ENCODE results near the gene TRIM2.
"Not testable (repeated sequence)": the region's sequence is repeated elsewhere in the genome, so short reads cannot be mapped to it uniquely, and the experiment has no call there.

TRIM2 gene

DNA sequence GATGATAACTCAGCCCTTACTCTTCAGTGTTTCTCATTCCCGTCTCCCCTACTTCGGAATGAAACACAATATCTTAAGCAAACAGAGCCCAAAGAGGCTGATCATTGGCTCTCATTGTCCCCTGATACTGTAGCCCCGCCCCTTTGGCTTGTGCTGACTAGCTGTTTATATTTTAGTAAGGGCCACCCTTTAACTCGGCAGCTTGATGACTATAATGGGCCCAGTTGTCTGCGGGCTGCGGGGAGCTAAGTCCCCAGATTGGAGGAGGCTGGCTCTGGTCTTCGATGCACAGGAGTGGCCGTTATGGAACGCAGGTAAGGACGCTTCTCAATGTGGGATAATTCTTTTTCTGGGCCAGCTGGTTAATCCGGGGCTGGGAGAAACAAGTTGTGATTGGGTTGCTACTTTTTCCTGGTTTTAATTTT is at the start of gene TRIM2:
TRIM2 (plus strand) TSS at position 197 of the 425 bp plus-strand sequence; CDS start at position 285, 88 bp downstream.
- DNase-seq, result no peak

DNA sequence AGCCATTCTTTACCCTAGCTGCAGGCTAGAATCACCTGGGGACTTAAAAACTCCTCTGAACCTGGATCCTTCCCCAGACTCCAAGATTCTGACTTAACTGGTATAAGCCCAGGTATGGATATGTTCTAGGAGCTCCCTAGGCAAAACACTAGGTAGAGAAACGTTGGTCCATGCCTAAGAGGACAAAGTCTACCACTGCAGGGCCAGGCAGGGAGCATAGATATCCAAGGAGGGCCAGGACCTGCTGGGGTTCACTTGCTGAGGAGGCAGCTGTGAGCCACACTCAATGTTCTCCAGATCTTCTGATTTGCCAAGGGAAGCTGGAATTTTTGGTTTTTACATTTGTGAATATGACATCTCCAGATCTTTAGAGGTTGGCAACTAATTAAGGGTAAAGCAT is 48.6 kb upstream of the TRIM2 start:
- DNase-seq, result no peak

DNA sequence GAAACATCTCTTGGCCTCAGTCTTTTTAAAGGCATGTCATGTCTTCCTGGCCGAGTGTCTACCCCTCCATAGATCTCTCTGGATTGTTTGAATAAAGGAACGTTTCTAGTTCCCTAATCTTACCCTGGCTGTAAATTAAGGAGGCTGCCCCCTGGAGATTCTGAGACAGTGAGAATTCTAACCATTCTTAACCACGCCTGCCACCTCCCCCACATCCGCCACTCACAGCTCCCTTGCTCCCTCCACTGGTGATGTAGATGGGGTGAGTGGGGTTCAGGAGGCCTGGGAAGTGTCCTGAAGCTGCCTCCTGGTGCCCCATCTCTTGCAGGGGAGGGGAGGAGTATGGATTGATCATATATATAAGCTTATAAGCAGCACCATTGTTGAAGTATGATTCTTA is 48.0 kb upstream of the TRIM2 start:
- DNase-seq, result peak; percentile 21

DNA sequence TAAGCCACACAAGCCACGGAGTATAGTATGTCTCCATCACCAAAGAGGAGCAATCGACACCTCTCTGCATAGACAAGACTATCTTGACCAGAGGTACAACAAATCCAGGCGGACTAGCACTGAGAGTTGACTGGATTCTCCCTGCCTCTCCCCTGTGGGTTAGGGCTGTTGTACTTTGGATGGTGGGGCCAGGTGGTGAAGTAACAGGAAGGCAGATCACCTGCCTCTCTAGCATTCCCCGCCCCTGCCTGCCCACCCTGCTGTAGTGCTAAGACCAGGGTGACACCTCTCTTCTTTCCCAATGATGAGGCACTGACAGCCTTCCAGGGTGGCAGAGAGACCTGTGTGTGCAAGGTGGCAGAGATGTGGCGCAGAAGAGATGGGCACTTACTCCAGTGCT is 47.5 kb upstream of the TRIM2 start:
- no peak for DNase-seq

DNA sequence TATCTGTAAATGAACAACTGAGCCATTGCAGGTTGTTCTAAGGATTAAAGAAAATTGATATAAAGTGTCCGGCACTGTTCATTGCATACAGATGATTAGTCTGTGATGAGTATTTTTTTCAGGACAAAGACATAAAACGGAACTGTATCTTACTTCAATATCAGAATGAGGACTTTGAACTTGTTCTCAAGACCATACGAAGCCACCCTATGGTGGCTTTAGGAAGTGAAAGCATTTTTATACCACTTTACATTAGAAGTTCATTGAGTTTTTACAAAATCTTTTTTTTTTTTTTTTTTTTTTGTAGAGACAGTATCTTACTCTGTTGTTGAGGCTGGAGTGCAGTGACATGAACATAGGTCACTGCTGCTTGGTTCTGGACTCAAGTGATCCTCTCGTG is 45.2 kb upstream of the TRIM2 start:
- no peak for DNase-seq

DNA sequence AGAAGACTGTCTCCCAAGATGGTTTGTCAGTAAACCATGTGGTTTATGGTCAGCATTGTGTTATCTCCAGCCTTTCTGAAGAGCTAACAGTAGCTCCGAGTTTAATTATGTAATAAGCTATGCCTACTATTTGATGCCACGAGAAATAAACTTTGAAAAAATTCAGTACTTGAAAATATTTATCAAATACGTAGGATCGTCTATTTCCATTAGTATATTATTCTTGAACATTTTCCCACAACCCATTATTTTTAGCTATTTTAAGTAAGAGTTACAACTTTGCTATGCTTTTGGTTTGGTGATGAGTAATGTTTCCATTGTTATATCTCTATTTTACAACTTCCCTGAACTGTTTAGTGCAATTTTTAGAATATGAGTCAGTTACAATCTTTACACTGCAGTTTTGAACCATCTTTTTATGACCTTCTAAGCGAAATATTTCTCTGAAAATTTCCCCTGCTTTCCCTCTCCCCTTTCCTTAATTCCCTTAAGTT is 44.5 kb upstream of the TRIM2 start:
- no peak for DNase-seq

DNA sequence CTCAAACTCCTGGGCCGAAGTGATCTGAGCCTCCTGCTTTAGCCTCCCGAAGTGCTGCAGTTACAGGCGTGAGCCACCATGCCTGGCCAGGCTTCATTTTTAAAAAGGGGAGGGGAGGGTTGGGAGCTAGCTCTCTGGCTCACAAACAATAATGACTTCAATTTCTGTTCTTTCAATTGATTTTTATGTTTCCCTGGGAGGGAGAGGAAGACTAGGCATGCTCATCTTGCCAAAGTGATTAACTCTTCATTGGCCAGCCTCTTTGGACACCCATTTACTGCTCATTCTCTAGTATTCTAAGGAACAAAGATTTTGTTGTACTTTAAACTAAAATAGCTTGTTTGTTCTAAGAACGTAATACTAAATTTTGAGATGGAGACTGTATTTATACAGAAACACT is 43.4 kb upstream of the TRIM2 start:
- DNase-seq, result no peak

DNA sequence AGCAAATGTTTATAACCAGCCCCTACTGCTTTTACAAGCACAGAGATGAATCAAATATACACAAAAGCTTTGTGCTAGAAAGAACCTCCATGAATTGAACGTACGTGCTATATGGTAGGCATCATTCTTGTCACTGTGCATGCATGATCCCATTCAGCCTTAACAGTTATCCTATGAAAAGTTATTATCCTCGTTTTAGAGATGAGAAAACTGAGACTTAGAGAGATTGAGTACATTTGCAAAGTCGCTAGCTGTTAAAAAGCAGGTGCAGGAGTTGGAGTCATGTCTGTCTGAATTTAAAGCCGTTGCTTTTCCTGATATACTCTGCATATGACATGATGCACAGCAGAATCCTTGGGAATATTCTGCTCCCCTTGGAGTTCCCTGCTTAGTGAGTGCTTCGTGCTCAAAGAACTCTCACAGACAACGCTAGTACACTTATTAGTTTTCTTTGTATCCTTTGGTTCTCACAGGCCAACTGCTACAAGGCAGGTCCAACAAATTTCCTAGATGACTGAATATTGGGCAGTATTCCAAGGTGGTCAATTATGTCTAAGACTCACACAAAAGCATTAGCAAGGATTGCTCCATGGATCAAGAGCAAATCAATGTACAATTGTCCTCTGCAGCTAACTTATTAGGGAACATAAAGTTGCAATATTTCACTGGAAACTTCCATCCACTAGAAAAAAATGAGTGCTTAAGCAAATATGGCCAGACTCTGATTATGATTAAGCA is 42.8 kb upstream of the TRIM2 start:
- no peak for DNase-seq

DNA sequence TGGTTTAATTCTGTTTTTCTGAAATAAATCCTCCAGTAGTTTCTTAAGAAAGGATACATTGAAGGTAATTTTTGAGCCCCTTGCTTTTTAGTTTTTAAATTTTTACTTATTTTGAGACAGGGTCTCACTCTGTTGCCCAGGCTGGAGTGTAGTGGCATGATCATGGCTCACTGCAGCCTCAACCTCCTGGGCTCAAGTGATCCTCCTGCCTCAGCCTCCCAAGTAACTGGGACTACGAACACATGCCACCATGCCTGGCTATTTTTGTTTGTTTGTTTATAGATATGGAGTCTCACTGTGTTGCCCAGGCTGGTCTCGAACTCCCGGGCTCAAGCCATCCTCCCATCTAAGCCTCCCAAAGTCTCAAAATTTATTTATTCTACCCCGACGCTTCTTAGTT is 39.0 kb upstream of the TRIM2 start:
- not testable (repeated sequence) for DNase-seq

DNA sequence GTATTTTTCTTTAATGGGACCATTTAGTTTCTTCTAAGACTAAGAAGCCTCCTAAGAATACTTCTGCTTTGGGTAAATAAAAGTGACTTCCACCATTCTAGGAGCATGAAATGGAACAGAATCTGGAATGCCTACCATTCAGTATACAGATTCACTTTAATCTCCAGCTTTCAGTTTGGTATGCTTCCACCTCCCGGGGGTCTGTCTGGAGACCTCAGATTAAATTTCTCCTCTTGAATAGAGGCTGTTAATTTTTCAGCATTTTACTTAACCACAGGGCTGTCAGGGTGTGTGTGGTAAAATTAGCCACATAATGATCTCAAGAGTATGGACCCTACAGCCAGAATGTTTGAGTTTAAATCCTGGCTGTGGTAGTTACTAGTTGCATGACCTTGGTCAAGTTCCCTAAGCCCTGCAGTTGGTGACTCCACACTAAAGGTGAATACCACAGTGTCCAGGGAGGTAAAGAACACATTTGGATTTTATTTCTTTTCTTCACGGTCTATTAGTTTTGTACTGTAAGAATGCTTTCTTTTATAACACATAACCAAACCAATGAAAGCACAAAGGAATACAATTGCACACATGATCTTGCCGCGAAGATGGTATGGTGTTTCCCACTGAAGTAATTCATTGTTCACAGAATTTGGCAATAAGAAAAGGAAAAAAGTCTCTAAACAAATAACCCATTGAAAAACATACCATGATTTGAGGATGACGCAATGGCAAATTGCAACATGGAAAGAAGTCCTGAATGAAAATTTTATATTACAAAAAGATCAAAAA is 37.3 kb upstream of the TRIM2 start:
- DNase-seq, result no peak

DNA sequence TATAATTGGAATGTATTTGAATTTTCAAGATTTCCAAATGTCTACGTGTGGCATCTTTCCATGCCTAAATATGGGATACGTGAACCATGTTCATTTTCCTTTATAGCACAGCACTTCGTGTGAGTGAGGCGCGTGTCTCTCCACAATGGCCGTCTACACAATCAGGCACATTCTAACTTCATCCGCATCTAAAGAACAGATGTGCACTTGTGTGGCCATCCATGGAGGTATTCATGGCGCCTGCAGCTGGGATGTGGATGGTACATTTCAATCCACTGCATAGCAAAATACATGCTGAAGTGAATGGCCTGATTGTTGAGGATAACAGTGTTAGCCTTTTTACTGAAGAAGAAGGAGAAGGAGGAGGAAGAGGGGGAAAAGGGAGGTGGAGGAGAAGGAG is 34.5 kb upstream of the TRIM2 start:
- no peak for DNase-seq

DNA sequence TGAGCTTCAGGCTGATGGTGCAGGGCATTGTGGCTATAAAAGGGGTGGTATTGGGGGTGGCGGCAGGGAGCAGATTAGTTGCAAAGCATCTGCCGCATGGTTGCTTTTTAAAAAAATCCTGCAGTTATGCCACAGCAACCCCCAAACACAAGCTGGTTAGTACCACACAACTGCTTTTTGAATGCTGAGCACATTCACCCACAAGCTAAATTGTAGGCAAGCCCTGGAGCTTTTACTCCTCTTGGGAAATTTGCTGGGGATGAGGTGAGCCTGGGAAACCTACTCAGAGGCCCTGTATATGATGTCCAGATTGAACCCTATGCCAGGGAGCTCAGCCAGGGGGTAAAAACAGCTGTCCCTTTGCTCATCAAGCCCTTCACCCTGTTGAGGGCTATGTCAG is 33.8 kb upstream of the TRIM2 start:
- no peak for DNase-seq

DNA sequence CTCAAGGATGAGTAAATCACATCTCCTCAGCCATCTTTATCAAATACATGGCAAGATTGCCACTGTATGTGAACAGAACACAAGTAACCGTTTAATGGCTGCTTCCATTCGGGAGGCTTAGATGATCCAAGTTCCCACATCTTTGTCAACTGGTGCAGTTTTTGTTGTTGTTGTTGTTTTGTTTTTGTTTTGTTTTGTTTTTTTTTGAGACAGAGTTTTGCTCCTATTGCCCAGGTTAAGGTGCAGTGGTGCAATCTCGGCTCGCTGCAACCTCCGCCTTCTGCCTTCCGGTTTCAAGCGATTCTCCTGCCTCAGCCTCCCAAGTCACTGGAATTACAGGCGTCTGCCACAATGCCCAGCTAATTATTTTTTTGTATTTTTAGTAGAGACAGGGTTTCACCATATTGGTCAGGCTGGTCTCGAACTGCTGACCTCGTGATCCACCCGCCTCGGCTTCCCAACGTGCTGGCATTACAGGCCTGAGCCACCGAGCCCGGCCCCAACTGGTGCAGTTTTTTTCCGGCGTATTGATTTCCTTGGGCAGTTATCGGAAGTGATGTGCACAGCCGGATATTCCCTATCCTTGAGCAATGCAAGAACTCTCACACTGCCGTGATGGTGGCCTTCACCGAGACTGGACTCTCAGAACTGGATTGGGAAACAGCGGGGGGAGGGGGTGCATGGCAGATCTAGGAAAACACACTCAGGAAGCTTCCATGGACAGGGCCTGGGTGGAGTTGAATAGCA is 29.2 kb upstream of the TRIM2 start:
- DNase-seq, result no peak

DNA sequence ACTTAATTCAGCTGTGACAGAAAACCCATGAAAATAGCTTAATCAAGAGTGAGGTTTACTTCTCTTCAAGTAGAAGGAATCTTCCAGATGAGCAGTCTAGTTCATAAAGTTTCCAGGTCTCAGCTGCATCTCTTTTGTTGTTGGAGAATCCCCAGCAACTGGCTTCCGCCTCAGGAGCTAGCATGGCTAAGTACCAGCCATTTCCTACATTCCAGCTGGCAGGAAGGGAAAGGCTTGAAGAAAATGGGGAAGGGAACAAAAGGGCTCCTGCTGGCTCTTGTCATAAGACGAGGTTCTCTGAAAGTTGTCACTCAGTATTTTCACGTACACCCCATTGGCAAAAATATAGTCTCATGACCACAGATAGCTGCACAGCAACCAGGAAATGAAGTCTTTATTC is 27.3 kb upstream of the TRIM2 start:
- no peak for DNase-seq

DNA sequence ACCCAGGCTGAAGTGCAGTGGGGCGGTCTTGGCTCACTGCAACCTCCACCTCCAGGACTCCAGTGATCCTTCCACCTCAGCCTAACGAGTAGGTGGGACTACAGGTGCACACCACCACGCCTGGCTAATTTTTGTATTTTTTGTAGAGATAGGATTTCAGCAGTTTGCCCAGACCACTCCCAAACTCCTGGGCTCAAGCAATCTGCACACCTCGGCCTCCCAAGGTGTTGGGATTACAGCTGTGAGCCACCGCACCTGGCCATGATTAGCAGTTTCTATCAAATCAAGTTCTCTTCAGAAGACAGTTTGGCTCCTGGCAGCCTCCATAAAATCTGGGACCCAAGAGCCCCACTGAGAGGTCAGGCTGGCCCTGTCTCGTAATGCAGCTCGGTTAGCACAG is 26.4 kb upstream of the TRIM2 start:
- DNase-seq, result no peak

DNA sequence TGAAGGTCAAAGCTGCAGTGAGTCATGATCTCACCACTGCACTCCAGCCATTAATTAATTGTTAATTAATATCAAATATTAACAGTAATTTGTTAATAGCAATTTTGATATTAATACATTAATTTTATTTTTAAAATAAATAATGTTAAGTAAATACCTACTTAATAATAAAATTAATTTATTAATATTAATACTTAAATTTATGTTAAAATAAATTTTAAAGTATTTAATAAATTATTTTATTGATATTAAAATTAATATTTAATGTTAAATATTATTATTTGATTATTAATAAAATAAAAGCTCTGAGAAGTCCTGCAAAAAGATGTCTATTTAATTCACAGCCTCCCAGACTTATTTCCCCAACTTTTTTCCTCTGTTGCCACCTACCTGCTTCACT is 25.1 kb upstream of the TRIM2 start:
- no peak for DNase-seq

DNA sequence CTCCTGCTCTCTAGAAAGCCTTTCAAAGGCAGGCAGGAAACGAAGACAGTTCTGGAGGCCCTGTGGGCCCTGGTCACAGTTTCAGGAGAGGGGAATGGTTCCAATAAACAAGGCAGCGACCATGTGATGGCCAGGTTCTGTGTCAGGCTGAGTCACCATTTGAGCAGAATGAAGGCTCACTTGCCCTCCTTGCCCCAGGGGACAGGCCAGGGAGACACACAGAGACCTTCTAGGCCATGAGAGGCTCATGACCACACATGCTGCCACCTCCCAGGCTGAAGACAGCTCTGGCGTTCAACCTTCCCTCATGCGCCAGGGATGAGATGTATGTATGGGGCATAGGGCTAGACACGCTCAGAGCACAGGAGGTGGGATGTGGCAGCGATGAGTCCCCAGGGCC is 22.9 kb upstream of the TRIM2 start:
- DNase-seq, result no peak

DNA sequence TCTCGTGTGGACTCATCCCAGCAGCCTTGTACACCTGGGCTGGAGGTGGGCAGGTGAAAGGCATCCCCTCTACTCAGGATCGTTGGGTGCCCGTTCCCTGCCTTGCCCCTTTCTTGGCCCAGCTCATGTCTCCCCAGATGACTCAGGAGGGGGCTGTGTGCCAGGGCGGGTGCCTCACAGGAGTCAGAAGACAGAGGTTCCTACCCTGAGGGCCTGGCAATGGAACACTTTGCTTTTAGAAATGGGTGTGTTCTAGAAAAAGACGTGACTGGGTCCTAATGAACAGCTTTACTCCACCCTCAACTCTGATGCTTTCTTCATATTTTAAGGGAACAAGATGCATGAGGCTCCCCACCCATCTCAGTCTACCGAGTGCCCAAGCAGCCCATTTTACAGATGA is 22.5 kb upstream of the TRIM2 start:
- no peak for DNase-seq

DNA sequence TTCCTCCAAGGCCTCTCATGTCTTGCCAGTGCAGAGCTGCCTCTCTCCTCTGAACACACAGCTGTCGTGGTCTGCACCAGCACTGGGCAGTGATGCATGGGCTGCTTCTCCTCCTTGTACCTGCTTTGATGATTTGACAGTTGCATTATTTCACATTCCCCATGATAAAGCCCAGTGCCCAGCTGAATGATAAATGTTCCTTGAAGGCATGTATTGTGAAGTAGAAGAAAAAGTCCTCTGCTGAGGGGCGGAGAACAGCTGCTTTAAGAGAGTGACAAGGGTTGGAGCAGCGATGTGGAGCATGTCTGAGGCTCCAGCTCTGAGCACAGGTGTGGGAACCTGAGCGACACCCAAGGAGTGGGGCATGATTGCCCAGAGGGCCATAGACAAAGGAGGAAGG is 21.1 kb upstream of the TRIM2 start:
- DNase-seq, result no peak

DNA sequence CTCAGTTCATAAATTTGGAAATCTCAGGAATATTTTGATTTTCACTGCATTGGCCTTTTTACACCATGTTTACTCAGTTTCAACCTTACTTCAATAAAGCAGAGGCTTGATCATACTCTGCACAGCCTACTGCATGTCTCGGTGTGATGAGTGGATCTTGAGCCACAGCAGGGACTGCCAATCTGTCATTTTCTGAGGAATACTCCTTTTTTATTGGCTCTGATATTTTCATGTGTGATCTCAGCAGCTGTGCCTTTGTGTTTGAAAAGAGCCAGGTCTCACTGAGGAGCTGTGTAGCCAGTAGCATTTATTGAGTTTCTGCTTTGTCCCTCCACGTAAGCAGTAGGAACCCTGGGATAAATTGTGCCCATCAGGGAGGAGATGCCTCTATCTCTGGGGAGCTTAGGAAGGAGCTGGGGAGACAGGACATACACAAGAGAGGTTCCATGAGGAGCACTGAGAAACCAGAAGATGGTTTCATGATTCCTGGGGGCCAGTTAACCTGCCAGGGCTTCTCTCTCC is 18.9 kb upstream of the TRIM2 start:
- no peak for DNase-seq

DNA sequence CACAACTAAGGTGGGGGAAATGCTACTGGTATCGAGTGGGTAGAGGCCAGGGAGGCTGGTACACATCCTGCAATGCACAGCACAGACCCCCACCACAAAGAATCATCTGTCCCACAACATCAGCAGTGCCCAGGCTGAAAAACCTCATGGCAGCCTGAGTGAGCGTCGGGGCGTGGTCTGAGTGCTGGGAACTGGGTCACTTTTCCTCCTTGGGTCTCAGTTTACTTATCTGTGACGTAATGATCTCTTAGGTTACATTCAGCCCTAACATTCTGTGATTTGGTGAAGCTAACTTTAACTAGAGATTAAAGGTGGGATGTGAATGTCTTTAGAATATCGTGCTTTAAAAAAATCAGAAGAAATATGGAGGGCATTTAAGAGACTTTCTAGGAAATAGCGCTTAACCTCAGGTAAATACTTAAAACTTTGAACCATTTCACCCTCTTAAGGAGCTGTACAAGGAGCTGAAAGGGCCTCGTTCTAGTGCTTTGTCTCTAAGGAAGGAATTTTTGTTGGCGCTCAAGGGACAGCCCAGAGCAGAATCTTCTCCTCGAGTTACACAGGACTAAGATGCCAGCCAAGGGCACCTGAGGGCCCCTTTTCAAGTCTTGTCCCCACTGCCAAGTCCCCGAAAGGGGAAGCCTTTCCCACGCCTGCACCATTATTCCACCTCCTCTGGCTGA is 18.1 kb upstream of the TRIM2 start:
- no peak for DNase-seq

DNA sequence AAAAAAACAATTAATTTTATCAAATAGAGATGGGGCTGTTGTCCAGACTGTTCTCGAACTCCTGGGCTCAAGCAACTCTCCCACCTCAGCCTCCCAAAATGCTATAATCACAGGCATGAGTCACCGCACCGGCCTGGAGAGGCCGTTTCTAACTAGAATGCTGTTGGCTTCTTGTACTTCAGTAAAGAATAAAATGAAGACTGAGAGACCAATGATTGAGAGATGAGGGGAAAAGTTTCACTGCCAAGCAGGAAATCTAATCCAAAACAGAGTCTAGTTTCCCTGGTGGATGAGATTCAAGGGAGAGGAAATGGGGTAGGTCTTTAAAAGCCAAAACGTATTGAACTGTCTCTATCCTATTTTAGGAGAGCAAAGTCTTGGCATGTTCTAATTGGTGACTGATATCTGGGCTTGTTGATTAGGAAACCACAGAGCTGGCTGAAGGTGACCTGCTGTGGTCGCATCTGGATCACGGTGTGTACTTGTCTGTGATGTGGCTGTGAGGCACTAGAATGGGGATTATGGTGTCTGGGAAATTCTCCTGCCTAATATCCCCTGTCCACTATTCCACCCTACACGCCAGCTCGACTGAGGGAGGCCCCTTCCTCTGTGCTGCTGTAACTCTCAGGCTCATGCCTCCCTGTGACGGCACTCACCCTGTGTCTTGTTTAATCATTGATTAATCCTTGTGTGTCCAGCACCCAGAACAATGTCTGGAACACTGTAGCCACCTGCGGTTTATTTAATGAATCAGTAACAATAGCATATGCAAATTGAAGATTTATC is 15.0 kb upstream of the TRIM2 start:
- DNase-seq, result no peak

Measured in activated naive CD4-positive, alpha-beta T cell treated with Interleukin-2 at 50 U/mL for 16 hours (primary cell).